ENCODE measurements around the gene RBP3. TPM values are rescaled to one million over a fixed set of nuclear protein-coding genes. Genes with fewer than 3 reads are reported as not detected.

Gene RBP3
- polyA plus RNA-seq, 1 donor (not counting 4 experiments of a cell fraction or from before 2014, with no cell fraction given), result not detected

DNA sequence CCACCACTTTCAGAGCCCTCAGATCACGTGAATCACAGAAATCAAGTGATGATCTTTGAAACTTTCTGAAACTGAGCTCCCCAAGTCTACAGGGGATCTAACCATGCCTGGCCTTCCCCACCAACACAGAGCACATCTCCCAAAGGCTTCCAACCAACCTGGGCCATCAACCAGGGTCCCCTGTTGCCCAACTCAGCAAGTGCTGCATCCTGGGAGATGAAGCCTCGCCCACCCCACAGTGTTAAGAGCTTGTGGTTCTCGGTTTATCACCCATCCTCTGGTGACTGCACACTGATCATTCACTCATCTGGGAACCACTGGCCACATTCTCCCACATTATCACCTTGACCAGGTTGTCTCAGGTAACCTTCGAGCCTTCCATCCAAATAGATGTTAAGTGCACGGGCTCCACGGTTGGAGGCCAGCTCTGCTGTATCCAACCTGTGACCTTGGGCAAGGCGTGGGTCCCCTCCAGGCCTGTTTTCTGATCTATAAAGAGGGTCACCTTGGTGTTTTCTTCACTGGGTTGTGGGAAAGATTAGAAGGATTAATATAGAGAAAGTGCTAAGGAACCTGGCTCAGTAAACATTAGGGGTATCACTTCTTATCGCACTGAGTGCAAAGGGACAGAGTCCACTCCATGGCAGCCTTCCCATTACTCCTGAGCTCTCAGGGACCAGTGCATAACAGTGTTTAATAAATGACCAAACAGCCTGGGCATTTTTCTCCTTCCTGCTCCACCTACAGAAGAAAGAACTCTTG, 32.4 kb downstream of the RBP3 start:
- Histone ChIP-seq H3K27me3 (ENCODE audit: control insufficient read depth, extremely low read depth, insufficient read depth, low read length) (peaks cover 4% of the 10 kb centered on the region), H3K79me2 (ENCODE audit: control insufficient read depth, insufficient read depth, low read length) (no peaks in the 10 kb centered on the region), H3K4me1 (ENCODE audit: control insufficient read depth, extremely low read depth, insufficient read depth, low read length) (peaks cover 10% of the 10 kb centered on the region), H3K9me3 (ENCODE audit: control insufficient read depth, low read depth, low read length) (no peaks in the 10 kb centered on the region), H3K9ac (ENCODE audit: control insufficient read depth, extremely low read depth, insufficient read depth, low read length) (no peak overlapping the region), H3K4me2 (ENCODE audit: control insufficient read depth, extremely low read depth, insufficient read depth, low read depth, low read length) (no peak overlapping the region), H3K4me3 (ENCODE audit: control insufficient read depth in 2 of 3, extremely low read depth in 1 of 3, insufficient read depth in 2 of 3, low read depth in 1 of 3, low read length in 3 of 3) (no peak overlapping the region), H2AFZ (ENCODE audit: control insufficient read depth, low read length) (no peak overlapping the region), H3K27ac (ENCODE audit: control insufficient read depth, insufficient read depth, low read length) (no peak overlapping the region), H4K20me1 (ENCODE audit: control insufficient read depth, extremely low read depth, insufficient read depth, low read length) (no peaks in the 10 kb centered on the region), H3K9me1 (ENCODE audit: control insufficient read depth, extremely low read depth, insufficient read depth, low read length) (no peaks in the 10 kb centered on the region), H3K36me3 (ENCODE audit: control insufficient read depth in 2 of 2, extremely low read depth in 1 of 2, insufficient read depth in 2 of 2, low read length in 2 of 2) (no peaks in the 10 kb centered on the region)
- dilution Hi-C loops (cut with MboI; ENCODE audit: extremely low pct_ligation_motif_present, low sequenced_read_pairs), result no loop called here
- DNase-seq (ENCODE audit: low read depth, low spot score) (no peak), FAIRE-seq (no peak)
- TF ChIP-seq, protein P1, sequence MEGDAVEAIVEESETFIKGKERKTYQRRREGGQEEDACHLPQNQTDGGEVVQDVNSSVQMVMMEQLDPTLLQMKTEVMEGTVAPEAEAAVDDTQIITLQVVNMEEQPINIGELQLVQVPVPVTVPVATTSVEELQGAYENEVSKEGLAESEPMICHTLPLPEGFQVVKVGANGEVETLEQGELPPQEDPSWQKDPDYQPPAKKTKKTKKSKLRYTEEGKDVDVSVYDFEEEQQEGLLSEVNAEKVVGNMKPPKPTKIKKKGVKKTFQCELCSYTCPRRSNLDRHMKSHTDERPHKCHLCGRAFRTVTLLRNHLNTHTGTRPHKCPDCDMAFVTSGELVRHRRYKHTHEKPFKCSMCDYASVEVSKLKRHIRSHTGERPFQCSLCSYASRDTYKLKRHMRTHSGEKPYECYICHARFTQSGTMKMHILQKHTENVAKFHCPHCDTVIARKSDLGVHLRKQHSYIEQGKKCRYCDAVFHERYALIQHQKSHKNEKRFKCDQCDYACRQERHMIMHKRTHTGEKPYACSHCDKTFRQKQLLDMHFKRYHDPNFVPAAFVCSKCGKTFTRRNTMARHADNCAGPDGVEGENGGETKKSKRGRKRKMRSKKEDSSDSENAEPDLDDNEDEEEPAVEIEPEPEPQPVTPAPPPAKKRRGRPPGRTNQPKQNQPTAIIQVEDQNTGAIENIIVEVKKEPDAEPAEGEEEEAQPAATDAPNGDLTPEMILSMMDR (optimal IDR thresholded peaks at IDR 0.05 in 1 of 3, IDR thresholded peaks at IDR 0.05 in 1 of 3, conservative IDR thresholded peaks at IDR 0.05 in 1 of 3; ENCODE audit: extremely low read depth in 1 of 3, insufficient read depth in 2 of 3, low read length in 3 of 3), result no peak
- no peak for TF ChIP-seq EZH2 (IDR thresholded peaks at IDR 0.05; ENCODE audit: low read length)

DNA sequence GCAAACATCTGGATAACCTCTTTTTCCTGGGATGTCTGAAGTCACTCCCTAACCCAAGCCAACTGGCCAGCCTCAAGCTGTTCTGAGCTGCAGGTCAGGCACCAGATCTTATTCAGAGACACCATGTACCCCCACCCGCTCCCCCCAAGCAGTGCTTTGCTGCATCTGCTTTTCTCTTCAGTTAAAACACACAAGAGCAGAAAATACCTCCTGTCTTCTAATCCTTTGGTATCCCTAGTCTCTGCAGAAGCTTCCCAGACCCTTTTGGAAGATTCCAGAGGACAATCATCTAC, 32.9 kb downstream of the RBP3 start:
- H3K36me3 ChIP-seq (ENCODE audit: control insufficient read depth in 2 of 2, extremely low read depth in 1 of 2, insufficient read depth in 2 of 2, low read length in 2 of 2), result no peaks in the 10 kb centered on the region
- no peak for DNase-seq (ENCODE audit: low read depth, low spot score)
- peaks cover 4% of the 10 kb centered on the region for H3K27me3 ChIP-seq (ENCODE audit: control insufficient read depth, extremely low read depth, insufficient read depth, low read length)
- no peaks in the 10 kb centered on the region for H3K79me2 ChIP-seq (ENCODE audit: control insufficient read depth, insufficient read depth, low read length)
- H3K9me1 ChIP-seq (ENCODE audit: control insufficient read depth, extremely low read depth, insufficient read depth, low read length), result no peaks in the 10 kb centered on the region
- no peak overlapping the region for H2AFZ ChIP-seq (ENCODE audit: control insufficient read depth, low read length)
- peaks cover 10% of the 10 kb centered on the region for H3K4me1 ChIP-seq (ENCODE audit: control insufficient read depth, extremely low read depth, insufficient read depth, low read length)
- no peak overlapping the region for H3K9ac ChIP-seq (ENCODE audit: control insufficient read depth, extremely low read depth, insufficient read depth, low read length)
- FAIRE-seq, result no peak
- H3K4me3 ChIP-seq (ENCODE audit: control insufficient read depth in 2 of 3, extremely low read depth in 1 of 3, insufficient read depth in 2 of 3, low read depth in 1 of 3, low read length in 3 of 3), result no peak overlapping the region
- H3K4me2 ChIP-seq (ENCODE audit: control insufficient read depth, extremely low read depth, insufficient read depth, low read depth, low read length), result no peak overlapping the region
- no peak overlapping the region for H3K27ac ChIP-seq (ENCODE audit: control insufficient read depth, insufficient read depth, low read length)
- H4K20me1 ChIP-seq (ENCODE audit: control insufficient read depth, extremely low read depth, insufficient read depth, low read length), result no peaks in the 10 kb centered on the region
- dilution Hi-C loops (cut with MboI; ENCODE audit: extremely low pct_ligation_motif_present, low sequenced_read_pairs), result no loop called here
- TF ChIP-seq, protein P1 (optimal IDR thresholded peaks at IDR 0.05 in 1 of 3, IDR thresholded peaks at IDR 0.05 in 1 of 3, conservative IDR thresholded peaks at IDR 0.05 in 1 of 3; ENCODE audit: extremely low read depth in 1 of 3, insufficient read depth in 2 of 3, low read length in 3 of 3), result no peak
- TF ChIP-seq EZH2 (IDR thresholded peaks at IDR 0.05; ENCODE audit: low read length), result no peak
- no peaks in the 10 kb centered on the region for H3K9me3 ChIP-seq (ENCODE audit: control insufficient read depth, low read depth, low read length)

All from keratinocyte (primary cell).